Lower lobe of right lung (tissue), 2 donors: ENCODE results near the gene PLP2. TPM values are rescaled to one million over a fixed set of nuclear protein-coding genes. Genes with fewer than 3 reads are reported as not detected.

ENCODE experiments used
- ATAC-seq, 2 donors: fragments of 200-7000 bp; cut with Tn5 transposase; one replicate each; pipeline ENCODE4 v1.9.1; 2020 to 2022; ENCODE audit warnings: mild to moderate bottlenecking in 2 of 2, moderate library complexity in 2 of 2
- DNase-seq: peaks from one replicate; pipeline ENCODE4 v3.0.0-alpha.2; 2020
- H3K27ac ChIP-seq: fragments of 200-600 bp; one replicate; pipeline ENCODE4 v1.8.0; 2022
- H3K27me3 ChIP-seq: fragments of 200-600 bp; one replicate; pipeline ENCODE4 v1.8.0; 2022; ENCODE audit warnings: low read depth
- H3K36me3 ChIP-seq: fragments of 200-600 bp; one replicate; pipeline ENCODE4 v1.8.0; 2022; ENCODE audit warnings: mild to moderate bottlenecking
- H3K4me1 ChIP-seq: fragments of 200-600 bp; one replicate; pipeline ENCODE4 v1.8.0; 2022
- H3K4me3 ChIP-seq: fragments of 200-600 bp; one replicate; pipeline ENCODE4 v1.8.0; 2022; ENCODE audit warnings: mild to moderate bottlenecking
- H3K9me3 ChIP-seq: fragments of 200-600 bp; one replicate; pipeline ENCODE4 v1.8.0; 2022
- CTCF ChIP-seq: fragments of 200-600 bp; IDR thresholded peaks from one replicate; pipeline ENCODE4 v1.8.0; 2022; ENCODE audit warnings: antibody characterized with exemption, mild to moderate bottlenecking
- intact Hi-C: fragments of 100-400 bp; cut with DNase I; formaldehyde crosslinking; loops from one replicate; pipeline ENCODE4 v1.11.0; 2022
- total RNA-seq: library from RNA; stranded (reverse); fragmentation: NEBNext Ultra II Directional; extraction: Animal tissue kit (Norgen Biotek cat#: 25700); gene quantifications from one replicate; pipeline ENCODE4 v1.2.1, GENCODE V29; 2021
- donor health status: DM: no; HTN: yes; CAD: no; lungs with severe emphysema.

Gene PLP2
- total RNA-seq, 1 donor from 2014 or later, result 91.8 TPM

DNA sequence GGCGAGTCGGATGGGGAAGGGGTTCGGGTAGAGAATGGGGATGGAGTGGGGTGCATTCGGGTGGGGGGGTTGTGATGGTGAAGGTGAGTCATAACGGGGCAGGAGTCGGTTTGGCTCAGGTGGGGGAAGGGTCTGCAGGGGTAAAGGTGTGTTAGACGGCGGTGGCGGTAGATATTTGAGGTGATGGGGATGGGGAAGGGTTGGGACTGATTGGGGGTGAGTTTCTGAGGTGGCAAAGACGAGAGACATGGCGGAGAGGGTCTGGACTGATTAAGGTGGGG is 27.6 kb downstream of the PLP2 start:
- TF ChIP-seq CTCF, result no peak
- Histone ChIP-seq H3K9me3 (no peaks in the 10 kb centered on the region), H3K4me3 (no peak overlapping the region), H3K4me1 (no peaks in the 10 kb centered on the region), H3K36me3 (no peaks in the 10 kb centered on the region), H3K27ac (no peak overlapping the region), H3K27me3 (no peaks in the 10 kb centered on the region)
- no peak for DNase-seq
- no peak for ATAC-seq
- intact Hi-C loops, result no loop called here

DNA sequence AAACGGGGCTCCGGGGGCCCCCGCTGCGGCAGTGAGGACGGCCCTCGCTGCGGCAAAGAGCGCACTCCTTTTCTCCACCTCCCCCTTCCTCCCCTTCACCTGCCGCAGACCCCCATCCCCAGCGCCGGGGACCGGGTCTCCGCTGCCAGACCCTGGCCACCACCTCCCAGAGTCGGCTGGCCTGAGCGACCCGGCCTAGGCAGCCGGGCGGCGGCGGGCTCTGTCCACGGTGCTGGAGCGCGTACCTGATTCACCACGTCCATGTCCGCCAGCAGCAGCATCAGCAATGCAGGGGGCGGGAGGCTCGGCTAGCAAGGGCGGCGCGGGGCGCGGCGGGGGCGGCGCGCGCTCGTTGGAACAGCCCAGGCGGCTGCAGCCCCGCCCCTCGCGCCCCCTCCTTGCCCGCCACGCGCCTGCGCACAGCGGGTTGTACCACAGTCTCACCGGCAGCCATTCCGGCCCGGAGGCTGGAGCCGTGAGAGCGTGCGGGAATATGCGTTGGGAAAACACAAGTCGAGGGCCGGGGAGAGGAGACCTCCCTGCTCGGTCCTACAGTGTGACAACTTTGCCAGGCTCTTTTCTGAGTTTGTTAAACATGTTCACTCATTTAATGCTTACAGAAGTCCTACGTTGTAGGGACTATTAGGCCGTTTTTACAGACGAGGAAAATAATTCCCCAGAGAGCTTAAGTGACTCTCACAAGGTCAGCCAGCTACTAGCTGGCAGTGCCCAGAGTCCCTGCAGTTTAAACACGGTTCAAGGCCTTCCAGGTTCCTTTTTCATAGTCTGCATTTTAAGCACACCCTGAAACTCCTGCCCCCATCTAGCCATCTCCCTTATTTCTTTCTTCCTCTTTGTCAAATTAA is 28.4 kb downstream of the PLP2 start, which contains the start of gene SYP:
Gene SYP (minus strand): TSS at position 288 of the 866 bp plus-strand sequence. CDS start 7 bp downstream, at position 281.
- H3K27me3 ChIP-seq, result no peaks in the 10 kb centered on the region
- H3K4me1 ChIP-seq, result no peaks in the 10 kb centered on the region
- no peak for TF ChIP-seq CTCF
- peak; percentile 90 to 99 for ATAC-seq
- H3K4me3 ChIP-seq, result peak within 1 kb of the TSS; percentile 44
- intact Hi-C loops, result no loop called here
- peak within 1 kb of the TSS; percentile 53 for H3K27ac ChIP-seq
- H3K9me3 ChIP-seq, result no peaks in the 10 kb centered on the region
- H3K36me3 ChIP-seq, result no peaks in the 10 kb centered on the region
- peak; percentile 91 for DNase-seq

GRCh38 chrX:49202022-49202421 is 30.3 kb downstream of the PLP2 start:
- ATAC-seq (peak in 1 of 2 donors; percentile 61), DNase-seq (no peak)
- Histone ChIP-seq H3K4me3 (no peak overlapping the region), H3K27ac (no peak overlapping the region), H3K4me1 (no peaks in the 10 kb centered on the region), H3K27me3 (no peaks in the 10 kb centered on the region), H3K9me3 (no peaks in the 10 kb centered on the region), H3K36me3 (no peaks in the 10 kb centered on the region)
- intact Hi-C loops, result no loop called here
- no peak for TF ChIP-seq CTCF

GRCh38 chrX:49203536-49203935 is 31.8 kb downstream of the PLP2 start:
- Histone ChIP-seq H3K27ac (no peak overlapping the region), H3K9me3 (no peaks in the 10 kb centered on the region), H3K4me1 (no peaks in the 10 kb centered on the region), H3K27me3 (no peaks in the 10 kb centered on the region), H3K36me3 (no peaks in the 10 kb centered on the region), H3K4me3 (no peak overlapping the region)
- intact Hi-C loops, result no loop called here
- ATAC-seq (no peak), DNase-seq (no peak)
- TF ChIP-seq CTCF, result no peak

DNA sequence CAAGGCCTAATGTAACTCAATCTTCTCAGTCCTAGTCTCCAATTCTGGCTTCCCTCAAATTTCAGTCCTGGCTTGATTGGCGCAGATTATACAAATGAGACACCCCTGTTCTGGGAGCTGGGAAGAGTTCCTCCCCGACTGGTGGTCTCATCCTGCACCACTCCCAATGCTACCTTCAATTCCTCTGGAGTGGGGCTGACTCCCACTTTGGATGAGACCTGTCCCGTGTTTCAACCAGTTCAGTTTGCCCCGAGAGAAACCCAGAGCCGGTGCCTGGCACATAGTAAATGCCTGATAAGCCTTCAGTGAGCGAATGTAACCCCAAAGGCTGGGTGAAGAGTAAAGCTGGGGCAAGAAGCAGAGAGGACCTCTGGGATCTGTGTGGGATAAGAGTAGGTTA is 32.3 kb downstream of the PLP2 start:
- intact Hi-C loops, result no loop called here
- Histone ChIP-seq H3K27me3 (no peaks in the 10 kb centered on the region), H3K27ac (no peak overlapping the region), H3K4me3 (no peak overlapping the region), H3K36me3 (no peaks in the 10 kb centered on the region), H3K9me3 (no peaks in the 10 kb centered on the region), H3K4me1 (no peaks in the 10 kb centered on the region)
- no peak for DNase-seq
- ATAC-seq, result no peak
- no peak for TF ChIP-seq CTCF
